C4-2B (cell line): ENCODE results near the gene LRRC4.

Experiments
- ZFX ChIP-seq: fragments of 450-650 bp; IDR thresholded peaks from 2 replicates; pipeline ENCODE4 v1.6.1; 2017
- TF ChIP-seq, protein P1 (sequence below): fragments of 450-650 bp; conservative IDR thresholded peaks from 2 replicates; pipeline ENCODE4 v1.5.1; 2017; ENCODE audit warnings: mild to moderate bottlenecking

GRCh38 chr7:127978421-127978820 lies 52.8 kb downstream of the LRRC4 start:
- TF ChIP-seq, protein P1, sequence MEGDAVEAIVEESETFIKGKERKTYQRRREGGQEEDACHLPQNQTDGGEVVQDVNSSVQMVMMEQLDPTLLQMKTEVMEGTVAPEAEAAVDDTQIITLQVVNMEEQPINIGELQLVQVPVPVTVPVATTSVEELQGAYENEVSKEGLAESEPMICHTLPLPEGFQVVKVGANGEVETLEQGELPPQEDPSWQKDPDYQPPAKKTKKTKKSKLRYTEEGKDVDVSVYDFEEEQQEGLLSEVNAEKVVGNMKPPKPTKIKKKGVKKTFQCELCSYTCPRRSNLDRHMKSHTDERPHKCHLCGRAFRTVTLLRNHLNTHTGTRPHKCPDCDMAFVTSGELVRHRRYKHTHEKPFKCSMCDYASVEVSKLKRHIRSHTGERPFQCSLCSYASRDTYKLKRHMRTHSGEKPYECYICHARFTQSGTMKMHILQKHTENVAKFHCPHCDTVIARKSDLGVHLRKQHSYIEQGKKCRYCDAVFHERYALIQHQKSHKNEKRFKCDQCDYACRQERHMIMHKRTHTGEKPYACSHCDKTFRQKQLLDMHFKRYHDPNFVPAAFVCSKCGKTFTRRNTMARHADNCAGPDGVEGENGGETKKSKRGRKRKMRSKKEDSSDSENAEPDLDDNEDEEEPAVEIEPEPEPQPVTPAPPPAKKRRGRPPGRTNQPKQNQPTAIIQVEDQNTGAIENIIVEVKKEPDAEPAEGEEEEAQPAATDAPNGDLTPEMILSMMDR = no peak
- no peak for TF ChIP-seq ZFX
